T-cell (primary cell): ENCODE measurements around the gene ITSN1. TPM values are rescaled to one million over a fixed set of nuclear protein-coding genes. Genes with fewer than 3 reads are reported as not detected.
"Not testable (repeated sequence)": the region's sequence is repeated elsewhere in the genome, so short reads cannot be mapped to it uniquely, and the experiment has no call there.

Source experiments
- ATAC-seq, 4 experiments: fragments of 200-7000 bp in 3 of 4; fragments of 150-1000 bp in 1 of 4; cut with Tn5 transposase; replicated peaks in 1 of 4; 1 replicate in 3 of 4; 2 replicates in 1 of 4; pipeline ENCODE4 v1.10.0; 2021; ENCODE audit warnings: moderate library complexity in 3 of 4, mild to moderate bottlenecking in 2 of 4, moderate number of reproducible peaks in 1 of 4
- CTCF ChIA-PET, 2 donors: fragments of 300-600 bp; sonication (Branson Sonifier 250); formaldehyde crosslinking; loops; one replicate each; lab custom pipeline; 2022; ENCODE audit warnings: antibody characterized with exemption in 2 of 2; lab: Charles Lee
- POLR2A ChIA-PET, 2 donors: fragments of 300-600 bp; sonication (Branson Sonifier 250); formaldehyde crosslinking; loops; one replicate each; lab custom pipeline; 2022; ENCODE audit warnings: antibody characterized with exemption in 2 of 2; lab: Charles Lee
- DNase-seq, 35 experiments: peaks; one replicate each; pipeline versions ENCODE4 v3.0.0 to v3.0.0-alpha.2; 2013 to 2023
- H3K27ac ChIP-seq: one replicate; pipeline ENCODE4 v1.5.1; 2013; ENCODE audit warnings: low read length
- H3K27me3 ChIP-seq, 2 experiments: replicated peaks in 1 of 2; 1 replicate in 1 of 2; 2 replicates in 1 of 2; pipeline versions ENCODE4 v1.6.1 to v1.7.0; 2013; ENCODE audit warnings: low read length in 1 of 2, mixed read lengths in 1 of 2; ENCODE audit not compliant: control insufficient read depth in 2 of 2, insufficient read depth in 2 of 2; ENCODE audit errors: extremely low read depth in 1 of 2
- H3K36me3 ChIP-seq, 2 donors: 1 replicate in 1 of 2; 2 replicates in 1 of 2; pipeline versions ENCODE4 v1.6.1 to v1.7.0; 2013; ENCODE audit warnings: low read length in 1 of 2; ENCODE audit not compliant: control insufficient read depth in 2 of 2, insufficient read depth in 1 of 2; ENCODE audit errors: extremely low read depth in 1 of 2
- H3K4me1 ChIP-seq, 2 experiments: 1 replicate in 1 of 2; 2 replicates in 1 of 2; pipeline versions ENCODE4 v1.6.1 to v1.7.0; 2013; ENCODE audit warnings: low read length in 2 of 2, mixed read lengths in 1 of 2; ENCODE audit not compliant: insufficient read depth in 2 of 2, control insufficient read depth in 1 of 2; ENCODE audit errors: extremely low read depth in 1 of 2
- H3K4me3 ChIP-seq, 2 donors: 1 replicate in 1 of 2; 2 replicates in 1 of 2; pipeline versions ENCODE4 v1.5.1 to v1.7.0; 2013; ENCODE audit warnings: mild to moderate bottlenecking in 2 of 2, low read length in 1 of 2, moderate library complexity in 1 of 2; ENCODE audit not compliant: control insufficient read depth in 1 of 2; ENCODE audit errors: extremely low read depth in 1 of 2
- H3K9me3 ChIP-seq: 2 replicates; pipeline ENCODE4 v1.7.0; 2013
- H3K27ac Mint-ChIP-seq, 2 donors: one replicate each; pipeline ENCODE4 v1.8.0; 2020 to 2021; ENCODE audit warnings: mild to moderate bottlenecking in 2 of 2, mixed read lengths in 2 of 2
- H3K27me3 Mint-ChIP-seq, 2 donors: one replicate each; pipeline ENCODE4 v1.8.0; 2021 to 2022; ENCODE audit warnings: mixed read lengths in 2 of 2
- H3K36me3 Mint-ChIP-seq: one replicate; pipeline ENCODE4 v1.8.0; 2021; ENCODE audit warnings: mixed read lengths
- H3K4me1 Mint-ChIP-seq, 3 donors: one replicate each; pipeline ENCODE4 v1.8.0; 2020 to 2022; ENCODE audit warnings: mixed read lengths in 3 of 3, mild to moderate bottlenecking in 1 of 3
- H3K4me3 Mint-ChIP-seq, 3 donors: one replicate each; pipeline ENCODE4 v1.8.0; 2020 to 2022; ENCODE audit warnings: mild to moderate bottlenecking in 3 of 3, mixed read lengths in 3 of 3, moderate library complexity in 3 of 3
- H3K9me3 Mint-ChIP-seq, 3 donors: one replicate each; pipeline ENCODE4 v1.8.0; 2020 to 2022; ENCODE audit warnings: mixed read lengths in 3 of 3
- WGBS: methylation state at CpG from one replicate; pipeline ENCODE4 v1.1.5; 2013; ENCODE audit warnings: missing lambda C conversion rate; ENCODE audit not compliant: insufficient coverage; 5-methylcytosine and 5-hydroxymethylcytosine counted together
- total RNA-seq, 35 experiments: library from RNA in 6 of 35; stranded (reverse) in 6 of 35; fragments of 120-200 nt in 1 of 35; gene quantifications; one replicate each; pipeline versions ENCODE4 v1.2.1 to v1.2.4 and lab custom pipeline; 2013 to 2026

ITSN1 gene
- total RNA-seq, 5 donors from 2014 or later (not counting 1 experiment from before 2014, with no cell fraction given): 2.3 to 3.9 (median 3.0) TPM

- CTCF ChIA-PET: no interaction called here
- Histone ChIP-seq H3K4me3 (no peak overlapping the region), H3K36me3 (no peaks in the 10 kb centered on the region), H3K27me3 (no peaks in the 10 kb centered on the region), H3K9me3 (no peaks in the 10 kb centered on the region), H3K27ac (no peak overlapping the region), H3K4me1 (no peaks in the 10 kb centered on the region)
- Mint-ChIP-seq H3K4me3 (no peak overlapping the region), H3K36me3 (no peaks in the 10 kb centered on the region), H3K27ac (no peak overlapping the region), H3K4me1 (no peaks in the 10 kb centered on the region), H3K9me3 (no peaks in the 10 kb centered on the region), H3K27me3 (no peaks in the 10 kb centered on the region)
- DNase-seq (no peak), ATAC-seq (no peak)
- POLR2A ChIA-PET: no interaction called here
- WGBS: 96% methylated on average over 5 of the region's 8 CpGs
These were observed 31.2 kb downstream of the ITSN1 start for GRCh38 chr21:33673473-33673872.

DNA sequence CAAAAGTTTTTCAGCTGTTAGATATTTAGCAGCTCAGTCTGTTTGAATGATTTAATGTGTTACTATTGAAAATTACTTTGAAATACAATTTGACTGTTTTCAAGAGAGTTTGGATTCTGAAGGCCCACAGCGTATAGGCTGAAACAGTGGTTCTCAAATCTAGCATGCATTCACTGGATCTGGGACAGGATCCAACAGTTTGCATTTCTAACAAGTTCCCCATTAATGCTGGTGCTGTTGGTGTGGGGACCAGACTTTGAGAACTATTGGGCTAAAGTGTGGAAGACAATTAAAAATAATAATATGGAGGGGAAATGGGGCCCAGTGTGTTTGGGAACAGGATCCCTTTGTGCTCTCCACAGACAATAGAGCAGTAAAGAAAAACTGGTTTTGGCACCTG is 31.9 kb downstream of the ITSN1 start:
- DNase-seq (no peak), ATAC-seq (no peak)
- 43% methylated on average over 1 of the region's 1 CpG for WGBS
- H3K4me1 Mint-ChIP-seq: no peaks in the 10 kb centered on the region
- Histone ChIP-seq H3K27me3 (no peaks in the 10 kb centered on the region), H3K27ac (no peak overlapping the region), H3K4me1 (no peaks in the 10 kb centered on the region), H3K4me3 (no peak overlapping the region), H3K9me3 (no peaks in the 10 kb centered on the region), H3K36me3 (no peaks in the 10 kb centered on the region)
- no peak overlapping the region for H3K27ac Mint-ChIP-seq
- H3K9me3 Mint-ChIP-seq: no peaks in the 10 kb centered on the region
- no peaks in the 10 kb centered on the region for H3K27me3 Mint-ChIP-seq
- CTCF ChIA-PET: no interaction called here
- no peaks in the 10 kb centered on the region for H3K36me3 Mint-ChIP-seq
- POLR2A ChIA-PET: no interaction called here
- H3K4me3 Mint-ChIP-seq: no peak overlapping the region

GRCh38 chr21:33676666-33677065 is 34.4 kb downstream of the ITSN1 start:
- not testable (repeated sequence) for H3K9me3 Mint-ChIP-seq

GRCh38 chr21:33677450-33677849 is 35.1 kb downstream of the ITSN1 start:
- no peak overlapping the region for H3K4me3 Mint-ChIP-seq
- H3K27me3 Mint-ChIP-seq: no peaks in the 10 kb centered on the region
- H3K9me3 Mint-ChIP-seq: no peaks in the 10 kb centered on the region
- CTCF ChIA-PET: no interaction called here
- H3K27ac Mint-ChIP-seq: no peak overlapping the region
- Histone ChIP-seq H3K4me3 (no peak overlapping the region), H3K36me3 (no peaks in the 10 kb centered on the region), H3K4me1 (no peaks in the 10 kb centered on the region), H3K9me3 (no peaks in the 10 kb centered on the region), H3K27me3 (no peaks in the 10 kb centered on the region), H3K27ac (no peak overlapping the region)
- H3K36me3 Mint-ChIP-seq: no peaks in the 10 kb centered on the region
- POLR2A ChIA-PET: no interaction called here
- WGBS: 95% methylated on average over 8 of the region's 9 CpGs
- no peaks in the 10 kb centered on the region for H3K4me1 Mint-ChIP-seq
- ATAC-seq: no peak
- DNase-seq: no peak

More at GRCh38 chr21:33676666-33677065, 34.4 kb downstream of the ITSN1 start:
- H3K27ac ChIP-seq, H3K9me3 ChIP-seq, H3K27ac Mint-ChIP-seq, CTCF ChIA-PET, H3K36me3 Mint-ChIP-seq, POLR2A ChIA-PET, H3K27me3 ChIP-seq, ATAC-seq, H3K36me3 ChIP-seq, H3K4me3 Mint-ChIP-seq, H3K27me3 Mint-ChIP-seq, H3K4me1 ChIP-seq, H3K4me3 ChIP-seq, H3K4me1 Mint-ChIP-seq, DNase-seq: not testable (repeated sequence)
- WGBS: no CpG with 5 or more reads among the region's 5 CpGs

- H3K36me3 ChIP-seq: no peaks in the 10 kb centered on the region
- H3K4me1 Mint-ChIP-seq: no peaks in the 10 kb centered on the region
- WGBS: 92% methylated on average over 4 of the region's 6 CpGs
- no peaks in the 10 kb centered on the region for H3K27me3 ChIP-seq
- ChIA-PET POLR2A (no interaction called here), CTCF (no interaction called here)
- no peak overlapping the region for H3K4me3 ChIP-seq
- no peaks in the 10 kb centered on the region for H3K4me1 ChIP-seq
- H3K27ac Mint-ChIP-seq: no peak overlapping the region
- H3K36me3 Mint-ChIP-seq: no peaks in the 10 kb centered on the region
- H3K27ac ChIP-seq: no peak overlapping the region
- H3K4me3 Mint-ChIP-seq: no peak overlapping the region
- DNase-seq (no peak), ATAC-seq (no peak)
- peaks cover 4 to 8% of the 10 kb centered on the region in 2 donors for H3K27me3 Mint-ChIP-seq
- H3K9me3 ChIP-seq: no peaks in the 10 kb centered on the region
- no peaks in the 10 kb centered on the region for H3K9me3 Mint-ChIP-seq
These were observed 38.6 kb downstream of the ITSN1 start for GRCh38 chr21:33680870-33681269.

DNA sequence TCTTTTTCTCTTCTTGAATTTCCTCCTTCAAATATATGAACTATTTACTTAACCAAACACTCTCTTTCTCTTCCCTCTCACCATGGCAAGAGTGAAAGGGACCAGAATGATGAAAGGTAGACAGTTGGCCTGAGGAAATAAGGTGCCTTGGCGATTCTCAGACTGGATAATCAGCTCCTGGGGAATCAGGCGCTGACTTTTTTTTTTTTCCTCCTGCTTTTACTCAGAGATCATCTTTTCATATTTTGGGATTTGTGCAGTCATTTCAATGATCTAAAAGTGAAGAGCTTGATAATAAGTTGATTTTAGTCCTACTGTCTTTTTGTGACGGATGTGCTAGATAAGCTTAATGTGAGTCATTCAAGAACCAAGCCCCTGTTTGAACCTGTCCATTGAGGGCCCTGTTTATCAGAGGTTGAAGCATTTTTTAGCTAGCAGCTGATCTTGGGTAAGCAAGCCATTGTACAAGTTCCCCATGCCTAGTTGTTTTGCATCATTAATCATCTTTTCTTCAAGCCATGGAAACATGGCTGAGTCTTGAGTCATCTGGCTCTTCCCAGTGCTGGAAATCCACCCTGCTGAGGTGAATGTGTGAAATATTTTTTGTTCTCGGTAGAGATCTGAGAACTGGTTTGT is 40.8 kb downstream of the ITSN1 start:
- Mint-ChIP-seq H3K27ac (no peak overlapping the region), H3K36me3 (no peaks in the 10 kb centered on the region), H3K27me3 (peaks cover 4 to 10% of the 10 kb centered on the region in 2 donors), H3K4me1 (no peaks in the 10 kb centered on the region), H3K9me3 (no peaks in the 10 kb centered on the region), H3K4me3 (no peak overlapping the region)
- ATAC-seq (no peak), DNase-seq (no peak)
- H3K36me3 ChIP-seq: no peaks in the 10 kb centered on the region
- no peaks in the 10 kb centered on the region for H3K27me3 ChIP-seq
- H3K9me3 ChIP-seq: no peaks in the 10 kb centered on the region
- 89% methylated on average over 1 of the region's 4 CpGs for WGBS
- POLR2A ChIA-PET: no interaction called here
- H3K27ac ChIP-seq: no peak overlapping the region
- CTCF ChIA-PET: no interaction called here
- H3K4me1 ChIP-seq: no peaks in the 10 kb centered on the region
- no peak overlapping the region for H3K4me3 ChIP-seq

DNA sequence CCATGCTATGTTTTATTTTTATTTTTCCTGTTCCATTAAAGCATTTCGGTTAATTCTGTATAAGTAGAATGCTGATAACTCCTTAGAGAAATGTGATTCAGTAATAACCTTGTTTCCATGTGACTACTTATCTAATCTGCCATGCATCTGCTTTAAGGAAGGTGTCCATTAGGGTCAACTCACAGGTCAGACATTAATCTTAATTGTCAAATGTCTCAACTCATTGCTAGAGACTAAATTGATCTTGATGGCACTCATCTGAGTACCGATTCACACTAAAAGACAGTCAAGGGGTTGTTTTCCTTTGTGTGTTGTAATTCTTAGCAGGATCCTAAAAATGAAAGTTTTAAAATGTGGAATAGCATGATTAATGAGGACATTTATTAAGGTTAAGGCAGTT is 41.8 kb downstream of the ITSN1 start:
- CTCF ChIA-PET: no interaction called here
- H3K4me1 Mint-ChIP-seq: no peaks in the 10 kb centered on the region

More for the DNA sequence above, 41.8 kb downstream of the ITSN1 start:
- POLR2A ChIA-PET: no interaction called here
- Mint-ChIP-seq H3K36me3 (no peaks in the 10 kb centered on the region), H3K27me3 (peaks cover 4 to 11% of the 10 kb centered on the region in 2 donors), H3K27ac (no peak overlapping the region), H3K4me3 (no peak overlapping the region), H3K9me3 (no peaks in the 10 kb centered on the region)
- WGBS: no CpG with 5 or more reads among the region's 2 CpGs
- ATAC-seq: no peak
- no peaks in the 10 kb centered on the region for H3K9me3 ChIP-seq
- no peaks in the 10 kb centered on the region for H3K4me1 ChIP-seq
- H3K36me3 ChIP-seq: no peaks in the 10 kb centered on the region
- DNase-seq: no peak
- no peak overlapping the region for H3K27ac ChIP-seq
- H3K4me3 ChIP-seq: no peak overlapping the region
- no peaks in the 10 kb centered on the region for H3K27me3 ChIP-seq
